A673 (cell line): ENCODE measurements around the gene NAGS. TPM values are rescaled to one million over a fixed set of nuclear protein-coding genes. Genes with fewer than 3 reads are reported as not detected.
A peak's percentile ranks its signal among the peaks of the same experiment; 100 is the strongest.

ENCODE experiments used
- BruUV-seq: library from RNA; stranded (reverse); fragments of 400-500 nt; replicated peaks from 2 replicates; lab custom pipeline; 2021; lab: Mats Ljungman, UMichigan
- CTCF ChIA-PET: fragments of 300-600 bp; sonication (Branson Sonifier 250); formaldehyde crosslinking; loops from one replicate; lab custom pipeline; 2022; ENCODE audit warnings: antibody characterized with exemption; lab: Charles Lee
- POLR2A ChIA-PET: fragments of 300-600 bp; sonication (Branson Sonifier 250); formaldehyde crosslinking; loops from one replicate; lab custom pipeline; 2022; ENCODE audit warnings: antibody characterized with exemption; ENCODE audit not compliant: low non-redundant PET; lab: Charles Lee
- DNase-seq: peaks from one replicate; pipeline ENCODE4 v3.0.0-alpha.2; 2015; ENCODE audit warnings: low spot score
- H3K27ac ChIP-seq: fragments of 200-600 bp; sonication (generic); 2 replicates; pipeline ENCODE4 v1.5.1; 2016; ENCODE audit warnings: mixed run types, low read depth, mild to moderate bottlenecking, mixed read lengths, antibody characterized with exemption, low read length; ENCODE audit not compliant: poor library complexity, severe bottlenecking
- H3K27me3 ChIP-seq: fragments of 200-600 bp; sonication (generic); replicated peaks from 2 replicates; pipeline ENCODE4 v1.6.1; 2017; ENCODE audit warnings: mixed run types, low read depth, mild to moderate bottlenecking, mixed read lengths, antibody characterized with exemption, low read length; ENCODE audit not compliant: insufficient read depth, poor library complexity
- H3K36me3 ChIP-seq: fragments of 200-600 bp; sonication (generic); 2 replicates; pipeline ENCODE4 v1.6.1; 2016; ENCODE audit warnings: mixed run types, mild to moderate bottlenecking, mixed read lengths, antibody characterized with exemption, low read length; ENCODE audit not compliant: insufficient read depth, poor library complexity, severe bottlenecking
- H3K4me1 ChIP-seq: fragments of 200-600 bp; sonication (generic); 2 replicates; pipeline ENCODE4 v1.6.1; 2017; ENCODE audit warnings: mixed run types, mild to moderate bottlenecking, mixed read lengths, antibody characterized with exemption, low read length; ENCODE audit not compliant: insufficient read depth, poor library complexity, severe bottlenecking
- H3K4me3 ChIP-seq: fragments of 200-600 bp; sonication (generic); 2 replicates; pipeline ENCODE4 v1.5.1; 2016; ENCODE audit warnings: low read depth, mixed run types, mild to moderate bottlenecking, mixed read lengths, low read length; ENCODE audit not compliant: poor library complexity, severe bottlenecking
- H3K9me3 ChIP-seq: fragments of 200-600 bp; sonication (generic); 2 replicates; pipeline ENCODE4 v1.6.1; 2016; ENCODE audit warnings: mixed run types, low read depth, mild to moderate bottlenecking, mixed read lengths, antibody characterized with exemption, low read length; ENCODE audit not compliant: poor library complexity, severe bottlenecking
- CTCF ChIP-seq: fragments of 300-800, 200-600 bp; sonication (generic); conservative IDR thresholded peaks from 2 replicates; pipeline ENCODE4 v1.5.1; 2017; ENCODE audit warnings: low read depth, mild to moderate bottlenecking, antibody characterized with exemption, low read length, moderate library complexity, mixed read lengths
- EZH2 ChIP-seq: fragments of 200-600 bp; sonication (generic); IDR thresholded peaks from 2 replicates; pipeline ENCODE4 v1.6.1; 2017; ENCODE audit warnings: borderline replicate concordance, low read depth, mild to moderate bottlenecking, mixed read lengths, antibody characterized with exemption, low read length; ENCODE audit not compliant: poor library complexity, severe bottlenecking
- intact Hi-C: fragments of 100-400 bp; cut with micrococcal nuclease; formaldehyde crosslinking; loops from one replicate; pipeline ENCODE4 v1.10.0; 2022; ENCODE audit not compliant: unreplicated experiment
- total RNA-seq: library from RNA; stranded (reverse); gene quantifications from 2 replicates; pipeline ENCODE4 v1.2.3, GENCODE V29; 2021

Gene NAGS
- total RNA-seq, 1 experiment from 2014 or later, result 0.24 TPM

GRCh38 chr17:44049294-44050060 lies 45.1 kb downstream of the NAGS start:
- intact Hi-C loops, result no loop called here
- ChIA-PET CTCF (no interaction called here), POLR2A (no interaction called here)
- Histone ChIP-seq H3K4me1 (peaks cover 3% of the 10 kb centered on the region), H3K36me3 (peaks cover 20% of the 10 kb centered on the region), H3K9me3 (no peaks in the 10 kb centered on the region), H3K27me3 (no peaks in the 10 kb centered on the region), H3K4me3 (no peak overlapping the region), H3K27ac (no peak overlapping the region)
- TF ChIP-seq EZH2, result no peak
- no peak for TF ChIP-seq CTCF
- BruUV-seq, result no TSS peak
- no peak for DNase-seq

- TSS peak; percentile 12 for BruUV-seq
- H3K36me3 ChIP-seq, result peaks cover 20% of the 10 kb centered on the region
- CTCF ChIA-PET, result no interaction called here
Observed at GRCh38 chr17:44053125-44053872, 48.9 kb downstream of the NAGS start.

More at GRCh38 chr17:44053125-44053872, 48.9 kb downstream of the NAGS start:
- H3K27me3 ChIP-seq, result no peaks in the 10 kb centered on the region
- no peaks in the 10 kb centered on the region for H3K9me3 ChIP-seq
- no peak overlapping the region for H3K27ac ChIP-seq
- POLR2A ChIA-PET, result no interaction called here
- no peaks in the 10 kb centered on the region for H3K4me1 ChIP-seq
- TF ChIP-seq EZH2, result no peak
- TF ChIP-seq CTCF, result no peak
- intact Hi-C loops, result no loop called here
- no peak for DNase-seq
- H3K4me3 ChIP-seq, result no peak overlapping the region

Other genes starting within 250 kb of the NAGS start
- gene SOST, start 245.8 kb upstream of the NAGS start, total RNA-seq, result not detected in 2 replicates
- 20.4 and 22.9 TPM in 2 replicates for gene DUSP3, start 225.6 kb upstream of the NAGS start, total RNA-seq
- not detected in 2 replicates for gene CFAP97D1, start 224.2 kb upstream of the NAGS start, total RNA-seq
- 5.7 and 7.7 TPM in 2 replicates for gene MPP3, start 171.5 kb upstream of the NAGS start, total RNA-seq
- not detected in 2 replicates for gene CD300LG, start 157.4 kb upstream of the NAGS start, total RNA-seq
- 2.6 and 4.0 TPM in 2 replicates for gene MPP2, start 97.1 kb upstream of the NAGS start, total RNA-seq
- gene PPY, start 62.1 kb upstream of the NAGS start, total RNA-seq, result not detected in 2 replicates
- gene PYY, start 50.7 kb upstream of the NAGS start, total RNA-seq, result not detected in 2 replicates
- 12.7 TPM in 2 replicates for gene TMEM101, start 10.3 kb downstream of the NAGS start, total RNA-seq
- gene LSM12, start 62.0 kb downstream of the NAGS start, total RNA-seq, result 47.5 and 52.5 TPM in 2 replicates
- 47.0 and 57.9 TPM in 2 replicates for gene G6PC3, start 66.1 kb downstream of the NAGS start, total RNA-seq
- gene HDAC5, start 119.0 kb downstream of the NAGS start, total RNA-seq, result 16.9 and 27.1 TPM in 2 replicates
- gene HROB, start 137.3 kb downstream of the NAGS start, total RNA-seq, result 13.5 and 14.7 TPM in 2 replicates
- 0.17 TPM in 1 of 2 replicates, not detected in the other for gene ASB16, start 166.1 kb downstream of the NAGS start, total RNA-seq
- gene TMUB2, start 182.3 kb downstream of the NAGS start, total RNA-seq, result 13.0 and 13.3 TPM in 2 replicates
- 36.9 and 44.5 TPM in 2 replicates for gene ATXN7L3, start 195.3 kb downstream of the NAGS start, total RNA-seq
- 101 and 114 TPM in 2 replicates for gene UBTF, start 215.1 kb downstream of the NAGS start, total RNA-seq